ENCODE data around the gene TMEM229A. TPM values are rescaled to one million over a fixed set of nuclear protein-coding genes. Genes with fewer than 3 reads are reported as not detected.
A peak's percentile ranks its signal among the peaks of the same experiment; 100 is the strongest.

The TMEM229A gene
- total and polyA plus RNA-seq, 9 of the 15 experiments (the other 6 are each of a cell fraction or from before 2014, with no cell fraction given) = not detected

- TF ChIP-seq, protein P1, sequence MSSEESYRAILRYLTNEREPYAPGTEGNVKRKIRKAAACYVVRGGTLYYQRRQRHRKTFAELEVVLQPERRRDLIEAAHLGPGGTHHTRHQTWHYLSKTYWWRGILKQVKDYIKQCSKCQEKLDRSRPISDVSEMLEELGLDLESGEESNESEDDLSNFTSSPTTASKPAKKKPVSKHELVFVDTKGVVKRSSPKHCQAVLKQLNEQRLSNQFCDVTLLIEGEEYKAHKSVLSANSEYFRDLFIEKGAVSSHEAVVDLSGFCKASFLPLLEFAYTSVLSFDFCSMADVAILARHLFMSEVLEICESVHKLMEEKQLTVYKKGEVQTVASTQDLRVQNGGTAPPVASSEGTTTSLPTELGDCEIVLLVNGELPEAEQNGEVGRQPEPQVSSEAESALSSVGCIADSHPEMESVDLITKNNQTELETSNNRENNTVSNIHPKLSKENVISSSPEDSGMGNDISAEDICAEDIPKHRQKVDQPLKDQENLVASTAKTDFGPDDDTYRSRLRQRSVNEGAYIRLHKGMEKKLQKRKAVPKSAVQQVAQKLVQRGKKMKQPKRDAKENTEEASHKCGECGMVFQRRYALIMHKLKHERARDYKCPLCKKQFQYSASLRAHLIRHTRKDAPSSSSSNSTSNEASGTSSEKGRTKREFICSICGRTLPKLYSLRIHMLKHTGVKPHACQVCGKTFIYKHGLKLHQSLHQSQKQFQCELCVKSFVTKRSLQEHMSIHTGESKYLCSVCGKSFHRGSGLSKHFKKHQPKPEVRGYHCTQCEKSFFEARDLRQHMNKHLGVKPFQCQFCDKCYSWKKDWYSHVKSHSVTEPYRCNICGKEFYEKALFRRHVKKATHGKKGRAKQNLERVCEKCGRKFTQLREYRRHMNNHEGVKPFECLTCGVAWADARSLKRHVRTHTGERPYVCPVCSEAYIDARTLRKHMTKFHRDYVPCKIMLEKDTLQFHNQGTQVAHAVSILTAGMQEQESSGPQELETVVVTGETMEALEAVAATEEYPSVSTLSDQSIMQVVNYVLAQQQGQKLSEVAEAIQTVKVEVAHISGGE (CRISPR knock-in tag; IDR thresholded peaks at IDR 0.05) = peak in 1 of 3 experiments; percentile 63; a peak in 1 of 6 replicates
- TF ChIP-seq PHB2 (IDR thresholded peaks at IDR 0.05; ENCODE audit: low read depth) (no peak), ZZZ3 (IDR thresholded peaks at IDR 0.05) (no peak), NCOA6 (IDR thresholded peaks at IDR 0.05) (no peak), ZNF143 (CRISPR knock-in tag; IDR thresholded peaks at IDR 0.05) (no peak), RNF2 (IDR thresholded peaks at IDR 0.05) (no peak), CREBBP (IDR thresholded peaks at IDR 0.05; ENCODE audit: low read depth, low read length) (no peak), FIP1L1 (IDR thresholded peaks at IDR 0.05; ENCODE audit: low read depth, low read length, poor library complexity, severe bottlenecking) (no peak), MCM3 (IDR thresholded peaks at IDR 0.05) (no peak), GTF2E2 (tag; IDR thresholded peaks at IDR 0.05) (no peak), HIVEP1 (CRISPR knock-in tag; IDR thresholded peaks at IDR 0.05) (peak; percentile 99), THRAP3 (IDR thresholded peaks at IDR 0.05; ENCODE audit: borderline replicate concordance) (no peak), ZNF778 (CRISPR knock-in tag; IDR thresholded peaks at IDR 0.05) (no peak), ZNF57 (CRISPR knock-in tag; IDR thresholded peaks at IDR 0.05) (peak; percentile 77; the same call in 1 of the 2 replicates), ZNF408 (CRISPR knock-in tag; IDR thresholded peaks at IDR 0.05; ENCODE audit: low read depth) (no peak), FOXJ3 (CRISPR knock-in tag; IDR thresholded peaks at IDR 0.05) (no peak)
- TF ChIP-seq, protein P2, sequence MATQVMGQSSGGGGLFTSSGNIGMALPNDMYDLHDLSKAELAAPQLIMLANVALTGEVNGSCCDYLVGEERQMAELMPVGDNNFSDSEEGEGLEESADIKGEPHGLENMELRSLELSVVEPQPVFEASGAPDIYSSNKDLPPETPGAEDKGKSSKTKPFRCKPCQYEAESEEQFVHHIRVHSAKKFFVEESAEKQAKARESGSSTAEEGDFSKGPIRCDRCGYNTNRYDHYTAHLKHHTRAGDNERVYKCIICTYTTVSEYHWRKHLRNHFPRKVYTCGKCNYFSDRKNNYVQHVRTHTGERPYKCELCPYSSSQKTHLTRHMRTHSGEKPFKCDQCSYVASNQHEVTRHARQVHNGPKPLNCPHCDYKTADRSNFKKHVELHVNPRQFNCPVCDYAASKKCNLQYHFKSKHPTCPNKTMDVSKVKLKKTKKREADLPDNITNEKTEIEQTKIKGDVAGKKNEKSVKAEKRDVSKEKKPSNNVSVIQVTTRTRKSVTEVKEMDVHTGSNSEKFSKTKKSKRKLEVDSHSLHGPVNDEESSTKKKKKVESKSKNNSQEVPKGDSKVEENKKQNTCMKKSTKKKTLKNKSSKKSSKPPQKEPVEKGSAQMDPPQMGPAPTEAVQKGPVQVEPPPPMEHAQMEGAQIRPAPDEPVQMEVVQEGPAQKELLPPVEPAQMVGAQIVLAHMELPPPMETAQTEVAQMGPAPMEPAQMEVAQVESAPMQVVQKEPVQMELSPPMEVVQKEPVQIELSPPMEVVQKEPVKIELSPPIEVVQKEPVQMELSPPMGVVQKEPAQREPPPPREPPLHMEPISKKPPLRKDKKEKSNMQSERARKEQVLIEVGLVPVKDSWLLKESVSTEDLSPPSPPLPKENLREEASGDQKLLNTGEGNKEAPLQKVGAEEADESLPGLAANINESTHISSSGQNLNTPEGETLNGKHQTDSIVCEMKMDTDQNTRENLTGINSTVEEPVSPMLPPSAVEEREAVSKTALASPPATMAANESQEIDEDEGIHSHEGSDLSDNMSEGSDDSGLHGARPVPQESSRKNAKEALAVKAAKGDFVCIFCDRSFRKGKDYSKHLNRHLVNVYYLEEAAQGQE (IDR thresholded peaks at IDR 0.05; ENCODE audit: borderline replicate concordance) = no peak
- TF ChIP-seq, protein P2 (CRISPR knock-in tag; IDR thresholded peaks at IDR 0.05; ENCODE audit: low read depth) = peak; percentile 89
Observed at GRCh38 chr7:123992913-123993518, 39.9 kb downstream of the TMEM229A start (continued).
